Mammary epithelial cell (primary cell): ENCODE data around the gene STXBP4.

Experiments
- CTCF ChIP-seq, 2 donors: IDR thresholded peaks in 1 of 2; conservative IDR thresholded peaks in 1 of 2; 2 replicates each; pipeline ENCODE4 v1.5.1; 2011 to 2012; ENCODE audit warnings: inconsistent platforms in 2 of 2, low read length in 2 of 2, mild to moderate bottlenecking in 2 of 2, control low read depth in 1 of 2, low read depth in 1 of 2; ENCODE audit not compliant: insufficient read depth in 1 of 2; ENCODE audit errors: extremely low read depth in 1 of 2
- EZH2 ChIP-seq: IDR thresholded peaks from 2 replicates; pipeline ENCODE4 v1.6.1; 2012; ENCODE audit warnings: low read length, inconsistent platforms, borderline replicate concordance

- no peak for TF ChIP-seq CTCF (conservative IDR thresholded peaks at IDR 0.05 in 1 of 2, IDR thresholded peaks at IDR 0.05 in 1 of 2; ENCODE audit: extremely low read depth in 1 of 2, insufficient read depth in 1 of 2, low read depth in 1 of 2, low read length in 2 of 2)
- no peak for TF ChIP-seq EZH2
Measured at GRCh38 chr17:54937018-54937417, 31.5 kb upstream of the STXBP4 start.
